Measurements from ENCODE around the gene TRPV4. TPM values are rescaled to one million over a fixed set of nuclear protein-coding genes. Genes with fewer than 3 reads are reported as not detected.

TRPV4 gene
- total and polyA plus RNA-seq, 10 of the 15 experiments (the other 5 are each of a cell fraction or from before 2014, with no cell fraction given), result not detected

DNA sequence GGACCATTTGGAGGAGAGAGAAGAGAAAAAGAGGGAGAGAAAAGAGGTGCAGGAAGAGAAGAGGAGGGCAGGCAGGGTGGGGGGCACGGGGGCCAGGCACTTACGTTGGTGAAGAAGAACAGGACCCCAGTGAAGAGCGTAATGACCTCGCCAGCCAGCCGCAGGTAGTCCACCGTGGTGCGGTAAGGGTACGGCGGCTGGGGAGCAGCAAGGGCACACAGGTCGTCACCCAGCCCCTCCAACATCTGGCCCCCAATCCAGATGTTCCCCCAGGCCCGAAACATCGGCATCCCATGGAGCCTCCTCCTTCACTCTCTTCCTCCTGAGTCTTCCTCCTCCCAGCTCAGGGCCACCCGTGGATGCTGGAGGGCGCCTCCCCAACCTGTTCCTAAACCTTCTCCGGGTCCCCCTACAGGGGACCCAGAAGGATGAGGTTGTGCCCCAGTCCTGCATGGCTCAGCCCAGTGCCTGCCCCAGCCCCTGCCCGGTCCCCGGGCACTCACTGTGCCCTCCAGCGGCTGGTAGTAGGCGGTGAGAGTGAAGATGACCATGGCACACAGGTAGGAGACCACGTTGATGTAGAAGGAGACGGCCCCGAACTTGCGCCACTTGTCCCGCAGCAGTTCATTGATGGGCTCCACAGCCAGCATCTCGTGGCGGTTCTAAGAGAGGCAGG, 39.2 kb downstream of the TRPV4 start:
- H3K4me1 ChIP-seq (ENCODE audit: control insufficient read depth, insufficient read depth, low read length), result no peaks in the 10 kb centered on the region
- H3K27me3 ChIP-seq (replicated peaks in 1 of 2; ENCODE audit: control insufficient read depth in 2 of 2, insufficient read depth in 2 of 2, low read length in 1 of 2), result peaks cover 0 to 3% of the 10 kb centered on the region in 2 experiments; a peak in 2 of 4 replicates
- WGBS (ENCODE audit: insufficient coverage, insufficient replicate concordance, low lambda C conversion rate, missing lambda C conversion rate), result 34% methylated on average over 20 of the region's 26 CpGs
- no peaks in the 10 kb centered on the region; the same call in 1 of the 2 replicates for H4K20me1 ChIP-seq (ENCODE audit: control insufficient read depth, insufficient read depth)
- H3K27ac ChIP-seq (ENCODE audit: control insufficient read depth, insufficient read depth), result no peak overlapping the region
- SMC1A ChIA-PET (ENCODE audit: uncharacterized antibody, unreplicated experiment), result no interaction called here
- BruUV-seq (replicated peaks), result no TSS peak
- POLR2A ChIA-PET, result no interaction called here
- intact Hi-C loops (cut with micrococcal nuclease; ENCODE audit: unreplicated experiment), result no loop called here
- DNase-seq (ENCODE audit: low read depth, low spot score) (no peak), ATAC-seq (no peak), FAIRE-seq (no peak)
- H3K79me2 ChIP-seq (ENCODE audit: control insufficient read depth, insufficient read depth, low read length), result no peaks in the 10 kb centered on the region
- H2AFZ ChIP-seq (ENCODE audit: control insufficient read depth, low read depth, low read length), result no peak overlapping the region
- no peaks in the 10 kb centered on the region for H3K9me3 ChIP-seq (replicated peaks; ENCODE audit: control insufficient read depth, insufficient read depth, low read length)
- H3K4me3 ChIP-seq, result no peak overlapping the region
- in situ Hi-C loops (cut with MboI), result no loop called here
- RAD21 ChIA-PET (ENCODE audit: unreplicated experiment), result no interaction called here
- no peak overlapping the region for H3K4me2 ChIP-seq (ENCODE audit: control insufficient read depth, insufficient read depth)
- CTCF ChIA-PET, result interaction anchor here (0.6 kb wide), 1 partner anchor 750 kb away, joined by 3 read pairs; no protein-coding TSS in a partner anchor
- H3K36me3 ChIP-seq (ENCODE audit: control insufficient read depth in 2 of 2, insufficient read depth in 2 of 2, low read length in 1 of 2), result no peaks in the 10 kb centered on the region
- TF ChIP-seq, protein P1, sequence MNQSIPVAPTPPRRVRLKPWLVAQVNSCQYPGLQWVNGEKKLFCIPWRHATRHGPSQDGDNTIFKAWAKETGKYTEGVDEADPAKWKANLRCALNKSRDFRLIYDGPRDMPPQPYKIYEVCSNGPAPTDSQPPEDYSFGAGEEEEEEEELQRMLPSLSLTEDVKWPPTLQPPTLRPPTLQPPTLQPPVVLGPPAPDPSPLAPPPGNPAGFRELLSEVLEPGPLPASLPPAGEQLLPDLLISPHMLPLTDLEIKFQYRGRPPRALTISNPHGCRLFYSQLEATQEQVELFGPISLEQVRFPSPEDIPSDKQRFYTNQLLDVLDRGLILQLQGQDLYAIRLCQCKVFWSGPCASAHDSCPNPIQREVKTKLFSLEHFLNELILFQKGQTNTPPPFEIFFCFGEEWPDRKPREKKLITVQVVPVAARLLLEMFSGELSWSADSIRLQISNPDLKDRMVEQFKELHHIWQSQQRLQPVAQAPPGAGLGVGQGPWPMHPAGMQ (IDR thresholded peaks at IDR 0.05; ENCODE audit: borderline replicate concordance), result no peak
- no peak overlapping the region for H3K9ac ChIP-seq (ENCODE audit: control insufficient read depth, insufficient read depth, low read length)

DNA sequence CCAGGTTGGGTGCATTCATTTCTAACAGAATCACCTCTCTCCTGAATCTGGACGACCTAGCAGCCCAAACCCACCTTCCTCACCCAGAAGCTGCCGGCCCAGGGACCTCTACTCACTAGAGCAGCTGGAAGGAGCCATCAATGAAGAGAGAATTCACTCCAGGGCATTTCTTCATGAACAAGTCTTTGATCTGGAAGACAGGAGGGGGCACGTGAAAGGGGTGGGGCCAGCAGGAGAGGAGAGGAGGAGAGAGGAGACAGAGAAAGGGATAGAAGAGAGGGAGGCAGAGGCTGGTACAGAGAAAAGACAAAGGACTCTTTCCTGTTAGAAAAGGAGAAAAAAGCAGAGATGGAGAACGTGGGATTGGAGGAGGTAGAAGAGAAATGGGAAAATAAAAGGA, 39.8 kb downstream of the TRPV4 start:
- no peak overlapping the region for H3K4me2 ChIP-seq (ENCODE audit: control insufficient read depth, insufficient read depth)
- no peak overlapping the region for H3K9ac ChIP-seq (ENCODE audit: control insufficient read depth, insufficient read depth, low read length)
- H3K36me3 ChIP-seq (ENCODE audit: control insufficient read depth in 2 of 2, insufficient read depth in 2 of 2, low read length in 1 of 2), result no peaks in the 10 kb centered on the region
- ChIA-PET RAD21 (ENCODE audit: unreplicated experiment) (no interaction called here), CTCF (no interaction called here), POLR2A (no interaction called here), SMC1A (ENCODE audit: uncharacterized antibody, unreplicated experiment) (no interaction called here)
- no peak for DNase-seq (ENCODE audit: low read depth, low spot score)
- no peak overlapping the region for H3K4me3 ChIP-seq
- no peaks in the 10 kb centered on the region; the same call in 1 of the 2 replicates for H4K20me1 ChIP-seq (ENCODE audit: control insufficient read depth, insufficient read depth)
- FAIRE-seq, result no peak
- 0% methylated on average over 4 of the region's 4 CpGs for WGBS (ENCODE audit: insufficient coverage, insufficient replicate concordance, low lambda C conversion rate, missing lambda C conversion rate)
- TF ChIP-seq, protein P2, sequence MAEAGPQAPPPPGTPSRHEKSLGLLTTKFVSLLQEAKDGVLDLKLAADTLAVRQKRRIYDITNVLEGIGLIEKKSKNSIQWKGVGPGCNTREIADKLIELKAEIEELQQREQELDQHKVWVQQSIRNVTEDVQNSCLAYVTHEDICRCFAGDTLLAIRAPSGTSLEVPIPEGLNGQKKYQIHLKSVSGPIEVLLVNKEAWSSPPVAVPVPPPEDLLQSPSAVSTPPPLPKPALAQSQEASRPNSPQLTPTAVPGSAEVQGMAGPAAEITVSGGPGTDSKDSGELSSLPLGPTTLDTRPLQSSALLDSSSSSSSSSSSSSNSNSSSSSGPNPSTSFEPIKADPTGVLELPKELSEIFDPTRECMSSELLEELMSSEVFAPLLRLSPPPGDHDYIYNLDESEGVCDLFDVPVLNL (IDR thresholded peaks at IDR 0.05; ENCODE audit: low read depth, low read length), result no peak
- TF ChIP-seq HDAC2 (IDR thresholded peaks at IDR 0.05), result no peak
- no peak for TF ChIP-seq ESRRA (IDR thresholded peaks at IDR 0.05; ENCODE audit: low read length)
- no peak for TF ChIP-seq ZNF622 (IDR thresholded peaks at IDR 0.05)
- no peak for TF ChIP-seq MEF2B (IDR thresholded peaks at IDR 0.05; ENCODE audit: partially characterized antibody, poor library complexity, severe bottlenecking)
- no peak for TF ChIP-seq ATF7 (IDR thresholded peaks at IDR 0.05; ENCODE audit: low read depth)
- TF ChIP-seq, protein P3, sequence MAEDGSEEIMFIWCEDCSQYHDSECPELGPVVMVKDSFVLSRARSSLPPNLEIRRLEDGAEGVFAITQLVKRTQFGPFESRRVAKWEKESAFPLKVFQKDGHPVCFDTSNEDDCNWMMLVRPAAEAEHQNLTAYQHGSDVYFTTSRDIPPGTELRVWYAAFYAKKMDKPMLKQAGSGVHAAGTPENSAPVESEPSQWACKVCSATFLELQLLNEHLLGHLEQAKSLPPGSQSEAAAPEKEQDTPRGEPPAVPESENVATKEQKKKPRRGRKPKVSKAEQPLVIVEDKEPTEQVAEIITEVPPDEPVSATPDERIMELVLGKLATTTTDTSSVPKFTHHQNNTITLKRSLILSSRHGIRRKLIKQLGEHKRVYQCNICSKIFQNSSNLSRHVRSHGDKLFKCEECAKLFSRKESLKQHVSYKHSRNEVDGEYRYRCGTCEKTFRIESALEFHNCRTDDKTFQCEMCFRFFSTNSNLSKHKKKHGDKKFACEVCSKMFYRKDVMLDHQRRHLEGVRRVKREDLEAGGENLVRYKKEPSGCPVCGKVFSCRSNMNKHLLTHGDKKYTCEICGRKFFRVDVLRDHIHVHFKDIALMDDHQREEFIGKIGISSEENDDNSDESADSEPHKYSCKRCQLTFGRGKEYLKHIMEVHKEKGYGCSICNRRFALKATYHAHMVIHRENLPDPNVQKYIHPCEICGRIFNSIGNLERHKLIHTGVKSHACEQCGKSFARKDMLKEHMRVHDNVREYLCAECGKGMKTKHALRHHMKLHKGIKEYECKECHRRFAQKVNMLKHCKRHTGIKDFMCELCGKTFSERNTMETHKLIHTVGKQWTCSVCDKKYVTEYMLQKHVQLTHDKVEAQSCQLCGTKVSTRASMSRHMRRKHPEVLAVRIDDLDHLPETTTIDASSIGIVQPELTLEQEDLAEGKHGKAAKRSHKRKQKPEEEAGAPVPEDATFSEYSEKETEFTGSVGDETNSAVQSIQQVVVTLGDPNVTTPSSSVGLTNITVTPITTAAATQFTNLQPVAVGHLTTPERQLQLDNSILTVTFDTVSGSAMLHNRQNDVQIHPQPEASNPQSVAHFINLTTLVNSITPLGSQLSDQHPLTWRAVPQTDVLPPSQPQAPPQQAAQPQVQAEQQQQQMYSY (CRISPR knock-in tag; IDR thresholded peaks at IDR 0.05), result no peak
- ATAC-seq, result no peak
- no peak overlapping the region for H2AFZ ChIP-seq (ENCODE audit: control insufficient read depth, low read depth, low read length)
- no peaks in the 10 kb centered on the region for H3K79me2 ChIP-seq (ENCODE audit: control insufficient read depth, insufficient read depth, low read length)
- in situ Hi-C loops (cut with MboI) (no loop called here), intact Hi-C loops (cut with micrococcal nuclease; ENCODE audit: unreplicated experiment) (no loop called here)
- H3K4me1 ChIP-seq (ENCODE audit: control insufficient read depth, insufficient read depth, low read length), result no peaks in the 10 kb centered on the region
- no peak overlapping the region for H3K27ac ChIP-seq (ENCODE audit: control insufficient read depth, insufficient read depth)
- BruUV-seq (replicated peaks), result no TSS peak
- H3K9me3 ChIP-seq (replicated peaks; ENCODE audit: control insufficient read depth, insufficient read depth, low read length), result no peaks in the 10 kb centered on the region
- peaks cover under 1 to 3% of the 10 kb centered on the region in 2 experiments; a peak in 2 of 4 replicates for H3K27me3 ChIP-seq (replicated peaks in 1 of 2; ENCODE audit: control insufficient read depth in 2 of 2, insufficient read depth in 2 of 2, low read length in 1 of 2)

Data from GM12878 (cell line).